NCI-H1048 (cell line): ENCODE measurements around the gene GATB.
"Not testable (repeated sequence)": the region's sequence is repeated elsewhere in the genome, so short reads cannot be mapped to it uniquely, and the experiment has no call there.

ENCODE experiments used
- DNase-seq: peaks from one replicate; lab custom pipeline; 2025; lab: John Stamatoyannopoulos, UW

GATB gene

DNA sequence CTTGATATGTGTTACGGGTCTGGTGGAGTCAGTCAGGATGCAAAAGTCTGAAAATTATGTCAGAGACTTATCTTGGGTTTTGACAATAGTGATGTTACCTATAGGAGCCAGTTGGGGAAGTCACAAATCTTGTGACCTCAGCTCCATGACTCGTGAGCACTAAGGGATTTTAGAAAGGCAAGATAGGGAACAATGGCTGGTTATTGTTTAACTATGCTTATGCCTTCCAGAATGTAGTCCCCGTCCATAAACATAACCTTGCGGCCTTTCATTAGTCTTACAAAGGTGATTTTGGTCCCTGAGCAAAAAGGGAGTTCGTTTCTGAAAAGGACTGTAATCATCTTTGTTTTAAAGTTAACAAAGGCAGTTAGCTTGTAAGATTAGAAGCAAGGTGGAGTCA is 23.9 kb upstream of the GATB start:
- DNase-seq, result no peak

DNA sequence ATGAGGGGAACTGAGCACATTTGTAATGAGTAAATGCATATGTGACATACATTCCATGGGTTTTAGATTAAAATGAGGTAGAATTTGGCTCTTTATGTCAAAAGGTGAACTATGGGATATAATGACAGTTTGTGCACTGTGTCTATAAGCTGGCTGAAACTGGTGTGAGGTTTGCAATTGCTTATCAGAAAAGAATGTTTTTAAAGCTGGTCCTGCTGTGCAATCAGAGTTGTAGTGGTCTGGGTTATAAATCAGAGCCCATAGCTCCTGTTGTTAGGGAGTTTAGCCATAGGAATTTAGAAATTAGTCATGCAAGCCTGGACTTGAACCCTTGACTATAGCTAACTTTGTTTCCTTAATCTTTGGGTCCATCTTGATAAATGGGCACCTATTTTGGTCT is 23.1 kb upstream of the GATB start:
- DNase-seq, result no peak

DNA sequence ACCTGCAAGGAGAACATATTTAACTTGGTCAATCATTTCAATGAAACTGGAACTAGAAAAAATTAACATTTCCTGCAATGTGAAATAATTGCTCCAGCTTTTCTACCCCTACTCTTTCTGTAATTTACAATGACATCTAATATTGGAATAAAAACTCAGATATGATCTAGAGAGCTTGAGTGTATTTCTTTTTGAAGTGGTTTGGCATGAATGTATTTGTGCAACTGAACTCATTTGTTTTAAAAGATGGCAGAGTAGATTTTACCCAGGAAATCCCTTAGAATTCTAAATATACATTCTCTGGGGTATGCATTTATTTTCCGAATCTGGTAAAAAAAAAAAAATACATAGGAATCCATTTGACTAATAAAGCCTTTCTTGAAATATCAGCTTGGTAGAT is 21.5 kb upstream of the GATB start:
- no peak for DNase-seq

DNA sequence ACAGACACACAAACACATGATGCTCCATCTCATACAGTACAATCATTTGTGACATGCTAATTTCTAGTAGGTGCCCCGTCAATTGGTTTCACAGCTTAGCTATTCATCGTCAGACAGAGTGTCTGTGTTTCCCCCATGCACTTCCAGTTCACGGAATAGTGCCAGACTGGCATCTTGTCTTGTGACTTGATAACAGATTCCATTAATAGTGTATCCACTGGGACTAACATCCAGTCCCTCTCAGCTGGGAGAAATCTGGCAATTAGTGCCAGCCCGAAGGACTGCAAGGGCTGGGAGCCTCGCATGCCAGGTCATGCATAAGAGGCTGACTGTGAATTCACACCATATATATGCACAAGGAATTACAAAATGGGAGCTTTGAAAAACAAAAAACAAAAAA is 20.2 kb upstream of the GATB start:
- DNase-seq, result no peak

DNA sequence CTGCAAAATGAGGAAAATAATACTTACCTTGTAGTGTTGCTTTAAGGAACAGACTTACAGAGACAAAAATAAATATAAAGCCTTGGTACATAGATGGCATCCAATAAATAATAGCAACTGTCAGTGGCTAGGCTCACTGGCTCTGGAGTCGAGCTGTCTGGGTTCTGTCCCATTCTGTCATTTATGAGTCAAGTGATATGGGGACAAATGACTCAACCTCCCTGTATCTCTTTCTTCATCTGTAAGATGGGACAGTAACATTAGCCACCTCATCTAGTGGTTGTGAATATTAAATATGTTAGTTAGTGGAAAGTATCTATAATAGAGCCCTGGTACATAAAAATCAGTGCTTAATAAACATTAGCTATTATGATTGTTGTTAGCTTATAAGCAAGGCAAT is 16.7 kb upstream of the GATB start:
- DNase-seq, result no peak

DNA sequence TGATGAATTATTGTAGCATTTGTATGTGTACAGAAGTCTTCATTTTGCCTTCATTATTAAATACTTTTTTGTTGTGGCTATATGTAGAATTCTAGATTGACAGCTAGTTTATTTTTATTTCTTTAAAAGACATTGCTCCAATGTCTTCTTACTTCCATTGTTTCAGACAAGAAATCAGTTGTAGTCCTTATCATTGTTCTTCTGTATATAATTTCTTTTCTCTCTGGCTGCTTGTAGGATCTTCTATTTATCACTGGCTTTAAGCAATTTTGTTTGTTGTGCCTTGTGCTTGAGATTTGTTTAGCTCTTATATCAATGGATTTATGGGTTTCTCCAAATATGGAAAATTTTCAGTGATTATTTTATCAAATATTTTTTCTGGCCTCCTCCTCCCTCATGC is 13.5 kb upstream of the GATB start:
- no peak for DNase-seq

DNA sequence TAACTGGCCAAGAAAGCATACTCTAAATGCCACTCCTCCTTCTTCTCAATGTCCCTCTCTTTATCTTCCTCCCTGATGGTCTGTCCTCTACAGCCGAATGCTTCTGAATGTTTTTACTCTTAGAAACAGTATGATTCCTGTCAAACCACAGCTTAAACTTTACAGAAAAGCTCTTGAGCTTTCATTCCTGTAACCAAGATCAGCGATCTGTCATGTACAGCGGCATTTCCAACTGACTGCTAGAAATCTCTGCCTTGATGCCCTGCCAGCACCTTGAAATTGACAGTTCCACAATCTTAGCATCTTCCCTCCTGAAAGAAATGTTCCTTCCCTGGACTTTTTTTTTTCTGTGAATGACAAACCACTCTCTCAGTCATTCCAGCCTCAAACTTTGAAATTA is 11.5 kb upstream of the GATB start:
- DNase-seq, result no peak

DNA sequence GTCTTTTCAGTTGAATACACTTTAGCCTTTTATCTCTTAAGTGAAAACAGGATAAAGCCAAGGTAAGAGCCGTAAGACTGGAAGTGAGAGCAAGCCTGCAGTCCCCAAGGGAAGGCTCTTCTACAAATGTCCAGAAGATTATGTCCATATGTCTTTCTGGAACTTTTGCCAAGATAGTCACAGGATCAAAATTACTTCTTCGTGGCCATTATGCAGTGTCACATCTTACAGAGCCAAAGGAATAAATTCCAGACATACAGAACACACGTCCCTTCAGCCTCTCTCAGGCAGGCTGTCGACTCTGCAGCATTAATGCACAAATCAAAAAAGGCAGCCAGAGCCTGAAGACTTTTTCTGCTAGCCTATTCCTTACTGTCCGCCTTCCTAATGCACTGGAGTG is 10.9 kb upstream of the GATB start:
- no peak for DNase-seq

DNA sequence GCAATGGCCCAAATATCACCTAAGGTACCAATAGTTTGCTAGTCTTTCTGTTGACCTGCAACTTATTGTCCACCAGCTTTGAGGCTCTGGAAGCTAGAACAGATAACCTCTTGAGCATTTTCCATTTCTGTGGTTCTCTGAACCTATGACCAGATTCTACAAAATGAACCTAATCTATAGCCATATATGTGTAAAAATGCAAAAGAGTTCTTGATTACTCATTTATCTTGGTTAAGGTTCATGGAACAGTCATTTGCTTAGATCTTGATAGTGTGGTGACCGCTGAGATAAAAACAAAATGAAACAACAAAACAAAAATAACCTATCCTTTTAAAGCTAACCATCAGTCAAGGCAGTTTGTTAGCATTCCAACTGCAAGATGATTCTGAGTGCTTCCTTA is 9.3 kb upstream of the GATB start:
- DNase-seq, result no peak

DNA sequence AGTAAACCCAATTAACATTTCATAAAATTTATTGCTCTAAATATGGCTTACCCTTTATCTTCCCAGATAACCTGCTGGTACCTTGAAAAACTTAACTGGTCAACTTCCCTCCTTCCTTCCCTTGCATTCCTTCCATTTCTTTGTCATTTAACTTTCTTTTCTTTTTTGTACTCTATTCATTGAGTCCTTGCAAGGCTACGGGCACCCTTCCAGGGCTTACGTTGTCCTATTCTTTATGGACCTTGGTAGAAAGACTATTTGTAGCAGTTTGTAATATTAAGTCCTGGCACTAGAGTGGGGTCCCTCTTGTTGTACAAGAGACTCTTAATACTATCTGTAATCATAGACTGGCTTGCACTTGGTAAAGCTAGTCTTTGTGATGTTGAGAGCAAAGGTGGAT is 8.0 kb upstream of the GATB start:
- no peak for DNase-seq

DNA sequence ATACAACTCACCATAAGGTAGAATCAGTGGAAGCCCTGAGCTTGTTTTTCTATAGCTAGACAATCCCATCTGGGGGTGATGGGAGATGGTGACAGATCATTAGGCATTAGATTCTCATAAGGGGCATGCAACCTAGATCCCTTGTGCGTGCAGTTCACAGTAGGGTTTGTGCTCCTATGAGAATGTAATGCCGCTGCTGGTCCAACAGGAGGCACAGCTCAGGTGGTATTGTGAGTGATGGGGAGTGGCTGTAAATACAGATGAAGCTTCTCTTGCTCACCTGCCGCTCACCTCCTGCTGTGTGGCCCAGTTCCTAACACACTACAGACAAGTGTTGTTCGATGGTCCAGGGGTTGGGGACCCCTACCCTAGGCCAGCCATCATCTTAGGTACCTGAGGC is 5.9 kb upstream of the GATB start:
- no peak for DNase-seq

DNA sequence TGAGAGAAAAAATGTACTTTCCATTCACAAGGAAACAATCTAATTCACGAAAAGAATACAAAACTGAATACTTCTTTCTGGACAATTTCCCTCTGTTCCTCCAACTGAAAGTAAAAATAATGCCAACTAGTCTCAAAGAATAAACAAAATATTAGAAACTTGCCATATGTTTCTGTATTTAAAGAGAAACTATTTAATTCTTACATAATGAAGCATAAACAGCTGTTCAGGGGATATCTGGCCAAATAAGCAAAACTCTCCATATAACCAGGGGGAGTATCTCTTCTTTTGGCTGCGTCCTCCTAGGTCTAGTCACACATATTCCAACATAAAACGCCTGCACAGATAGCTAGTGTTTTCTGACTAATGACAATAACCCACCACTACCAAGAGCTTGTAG is 805 bp downstream of the GATB start:
- no peak for DNase-seq

DNA sequence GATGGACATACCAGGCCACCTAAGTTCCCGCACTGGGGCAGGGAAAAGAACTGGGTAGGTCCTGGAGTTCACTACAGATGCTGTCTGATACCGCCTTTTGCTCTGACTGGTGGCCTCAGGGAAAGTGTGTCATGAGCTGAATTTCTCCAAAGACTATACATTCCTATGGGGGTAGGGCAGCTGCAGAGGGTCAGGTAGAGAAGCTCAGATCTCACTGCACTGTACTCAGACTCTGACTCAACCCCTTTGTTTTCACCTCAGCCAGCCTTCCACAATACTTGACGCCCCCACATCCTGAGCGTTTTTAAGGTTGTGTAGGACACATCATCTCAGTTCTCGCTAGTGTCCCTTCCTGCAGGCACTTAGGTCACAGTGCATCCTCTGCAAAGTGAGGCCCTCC is 7.8 kb downstream of the GATB start:
- DNase-seq, result no peak

DNA sequence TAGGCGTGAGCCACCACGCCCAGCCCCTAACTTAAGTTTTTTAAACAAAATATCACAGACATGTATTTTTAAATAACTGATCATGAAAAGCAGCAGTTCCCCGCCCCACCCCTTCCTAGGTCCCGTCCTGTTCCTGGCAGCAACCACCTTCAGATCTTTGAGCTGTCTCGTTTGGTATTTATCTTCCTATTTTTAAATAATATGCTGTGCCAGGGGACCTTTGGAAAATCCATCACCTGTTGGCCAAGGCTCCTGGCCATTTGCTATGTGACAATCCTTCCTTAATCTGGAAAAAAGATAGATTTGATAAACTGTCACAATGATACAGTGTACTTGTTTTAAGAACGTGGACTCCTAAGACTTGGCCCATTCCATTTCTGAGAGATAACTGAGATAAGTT is 10.7 kb downstream of the GATB start:
- no peak for DNase-seq

DNA sequence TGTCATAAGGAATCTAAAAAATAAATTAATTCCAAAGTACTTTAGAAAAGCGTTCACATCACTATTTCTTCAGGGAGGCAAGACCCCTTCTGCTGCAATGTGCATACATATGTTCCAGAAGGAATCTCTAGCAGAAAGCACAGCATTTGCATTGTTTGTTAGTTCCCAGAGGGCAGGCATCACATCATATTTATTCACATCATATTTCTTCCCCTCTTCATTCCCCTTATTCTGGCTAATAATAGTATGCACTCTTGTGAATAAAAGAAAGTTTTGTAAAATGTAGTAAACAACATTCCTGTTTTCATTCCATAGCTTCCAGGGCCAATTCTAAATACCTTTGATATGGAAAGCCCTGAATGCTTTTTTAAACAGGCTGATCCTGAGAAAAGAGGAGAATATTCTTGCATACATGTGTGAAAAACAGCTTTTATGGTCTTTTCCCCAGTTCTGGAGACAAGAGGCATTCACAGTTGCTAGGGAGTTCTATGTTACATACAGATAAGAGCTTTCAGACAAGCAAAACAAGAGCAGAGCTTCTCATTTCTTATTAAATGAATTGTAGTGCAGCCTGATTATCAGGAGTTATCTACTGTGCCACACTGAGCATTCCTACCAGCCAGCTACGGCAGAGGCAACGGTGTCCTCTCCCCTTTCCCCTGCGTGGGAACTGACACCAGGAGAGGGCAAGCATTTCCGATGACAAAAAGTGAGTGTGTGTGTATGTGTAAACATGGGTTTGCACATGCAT is 15.2 kb downstream of the GATB start:
- no peak for DNase-seq

DNA sequence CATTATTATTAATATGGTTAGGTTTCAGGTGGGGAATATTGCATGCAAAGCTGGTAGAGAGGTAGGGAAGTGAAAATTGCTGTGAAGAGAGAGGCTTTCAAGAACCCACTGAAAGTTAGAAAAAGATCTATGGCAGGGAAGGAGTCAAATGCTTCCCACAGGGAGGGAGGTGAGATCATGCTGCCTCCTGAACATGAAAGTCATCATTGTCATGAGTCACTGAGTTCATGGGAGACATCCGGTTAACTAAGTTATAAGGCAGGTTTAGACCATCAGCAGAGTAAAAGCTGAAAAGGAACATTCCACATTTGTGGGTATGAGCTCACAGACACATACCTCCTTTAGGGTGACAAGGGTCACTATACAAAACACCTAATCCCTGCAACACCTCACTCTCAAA is 16.2 kb downstream of the GATB start:
- no peak for DNase-seq

DNA sequence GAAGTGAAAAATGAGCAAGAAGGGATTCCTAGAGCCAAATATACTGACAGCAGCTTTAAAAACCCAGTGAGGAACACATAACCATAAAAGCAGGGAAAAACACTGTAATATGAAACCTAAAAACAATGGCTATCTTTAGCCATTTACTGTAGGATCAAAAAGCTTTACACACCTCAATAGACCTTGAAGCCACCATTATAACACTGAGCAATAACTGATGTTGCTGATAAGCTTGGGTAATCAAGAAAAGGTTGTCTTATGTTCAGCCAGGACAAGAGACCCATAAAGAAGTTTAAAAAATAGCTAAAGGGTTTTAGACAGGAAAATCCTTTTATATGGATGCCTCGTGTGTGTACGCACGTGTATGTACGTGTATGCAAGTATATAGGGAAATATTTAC is 16.9 kb downstream of the GATB start:
- no peak for DNase-seq

DNA sequence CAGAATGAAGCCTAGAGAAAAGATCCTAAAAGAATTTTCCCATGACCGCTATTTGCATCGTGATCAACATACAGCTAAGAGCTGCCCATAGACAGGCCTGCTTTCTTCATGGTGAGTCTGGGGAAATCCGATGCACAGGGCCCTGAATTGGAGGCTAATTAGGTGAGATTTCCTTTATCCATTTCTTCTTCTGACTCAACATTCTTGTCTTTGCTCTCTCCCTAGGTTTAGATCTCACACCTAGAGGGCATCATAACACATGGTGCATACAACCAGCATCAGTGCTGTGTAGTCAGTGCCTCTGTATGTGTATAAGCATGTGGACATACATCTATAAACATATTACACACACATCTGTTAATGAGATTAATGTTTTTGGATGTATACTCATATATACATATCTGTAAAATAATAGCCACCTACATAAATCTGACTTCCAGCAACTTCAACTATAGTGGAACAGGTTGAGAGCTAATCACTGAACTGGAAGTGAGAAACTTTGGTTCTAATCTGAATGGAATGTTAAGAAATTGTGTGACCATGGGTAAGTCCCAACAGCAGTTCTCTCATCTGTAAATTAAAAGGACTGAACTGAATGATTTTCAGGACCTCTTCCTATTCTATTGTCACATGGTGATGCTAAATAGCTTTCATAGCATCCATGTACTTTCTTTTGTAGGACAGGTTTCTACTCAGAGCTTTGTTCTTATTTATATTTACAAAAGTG is 17.5 kb downstream of the GATB start:
- no peak for DNase-seq

DNA sequence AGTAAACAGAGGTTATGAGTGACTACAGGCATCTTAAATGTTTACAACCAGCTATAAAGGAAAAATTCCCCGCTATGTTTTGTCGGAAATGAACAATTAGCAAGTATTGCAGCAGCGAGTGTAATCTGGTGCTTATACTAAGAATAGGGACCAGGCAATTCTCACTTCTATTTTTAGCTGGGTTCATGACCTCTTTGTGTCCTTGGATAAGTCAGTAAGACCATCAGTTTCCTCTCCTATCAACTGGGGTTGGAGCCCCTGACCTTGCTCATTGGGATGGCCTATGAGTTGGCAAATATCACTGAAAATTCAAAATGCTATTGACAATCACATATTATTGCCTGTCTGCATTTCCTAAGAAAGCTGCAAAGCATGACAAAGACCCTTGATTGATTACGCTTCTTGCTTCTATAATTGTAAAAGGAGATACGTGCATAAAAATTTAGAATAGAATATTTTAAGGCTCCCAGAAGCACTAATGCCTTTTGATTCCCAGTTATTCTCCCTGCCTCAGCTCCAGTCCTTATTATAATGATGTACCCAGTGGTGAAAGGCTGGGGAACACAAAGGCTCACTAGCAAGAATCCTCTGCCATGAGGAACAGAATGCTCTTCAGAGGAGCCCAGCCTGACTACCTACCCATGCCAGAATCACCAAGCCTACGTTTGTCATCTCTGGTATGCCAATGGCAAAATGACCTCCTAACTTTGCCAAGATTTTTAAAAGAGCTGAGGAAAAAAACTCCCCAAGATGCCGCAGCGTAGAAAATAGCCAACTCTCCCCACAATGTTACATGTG is 21.9 kb downstream of the GATB start:
- no peak for DNase-seq

DNA sequence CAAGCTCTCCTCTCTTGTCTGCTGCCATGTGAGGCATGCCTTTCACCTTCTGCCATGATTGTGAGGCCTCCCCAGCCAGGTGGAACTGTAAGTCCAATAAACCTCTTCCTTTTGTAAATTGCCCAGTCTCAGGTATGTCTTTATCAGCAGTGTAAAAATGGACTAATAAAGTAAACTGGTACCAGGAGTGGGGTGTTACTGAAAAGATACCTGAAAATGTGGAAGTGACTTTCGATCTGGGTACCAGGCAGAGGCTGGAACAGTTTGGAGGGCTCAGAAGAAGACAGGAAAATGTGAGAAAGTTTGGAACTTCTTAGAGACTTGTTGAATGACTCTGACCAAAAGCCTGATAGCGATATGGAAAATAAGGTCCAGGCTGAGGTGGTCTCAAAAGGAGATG is 24.0 kb downstream of the GATB start:
- DNase-seq, result not testable (repeated sequence)

DNA sequence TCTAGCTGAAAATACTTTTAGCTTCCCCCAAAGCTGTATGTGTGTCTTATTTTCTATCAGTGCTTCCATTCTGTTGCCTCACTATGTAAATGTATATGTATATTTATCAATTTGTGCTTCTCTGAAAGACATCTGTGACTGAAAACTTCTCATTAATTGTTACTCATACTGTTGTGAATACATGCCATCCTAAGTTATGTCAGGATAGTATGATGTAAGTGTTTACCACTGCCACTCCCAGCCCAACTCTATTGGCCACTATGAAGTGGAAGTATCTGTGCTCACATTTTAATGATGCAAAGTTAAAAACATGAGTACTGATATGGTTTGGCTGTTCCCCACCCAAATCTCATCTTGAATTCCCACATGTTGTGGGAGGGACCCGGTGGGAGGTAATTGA is 24.4 kb downstream of the GATB start:
- DNase-seq, result no peak

DNA sequence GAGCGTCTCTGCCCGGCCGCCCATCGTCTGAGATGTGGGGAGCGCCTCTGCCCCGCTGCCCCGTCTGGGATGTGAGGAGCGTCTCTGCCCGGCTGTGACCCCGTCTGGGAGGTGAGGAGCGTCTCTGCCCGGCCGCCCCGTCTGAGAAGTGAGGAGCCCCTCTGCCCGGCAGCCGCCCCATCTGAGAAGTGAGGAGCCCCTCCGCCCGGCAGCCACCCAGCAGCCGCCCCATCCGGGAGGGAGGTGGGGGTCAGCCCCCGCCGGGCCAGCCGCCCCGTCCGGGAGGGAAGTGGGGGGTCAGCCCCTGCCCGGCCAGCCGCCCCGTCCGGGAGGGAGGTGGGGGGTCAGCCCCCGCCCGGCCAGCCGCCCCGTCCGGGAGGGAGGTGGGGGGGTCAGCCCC is 29.1 kb downstream of the GATB start:
- DNase-seq, result not testable (repeated sequence)
